OCI-LY1 (cell line): Measurements from ENCODE around the gene NUDT17.

Experiments used
- H2AFZ ChIP-seq: fragments of 200-600 bp; sonication (generic), shearing (Covaris generic); 2 replicates; pipeline ENCODE4 v1.6.0; 2014; ENCODE audit warnings: antibody characterized with exemption, mild to moderate bottlenecking, low read length
- H3F3A ChIP-seq: fragments of 200-600 bp; sonication (generic), shearing (Covaris generic); 2 replicates; pipeline ENCODE4 v1.6.0; 2014; ENCODE audit warnings: mild to moderate bottlenecking, antibody characterized with exemption, low read length, moderate library complexity; ENCODE audit not compliant: insufficient read depth
- H3K27ac ChIP-seq: fragments of 200-600 bp; sonication (generic); 2 replicates; pipeline ENCODE4 v1.5.1; 2014; ENCODE audit warnings: low read length, mixed run types, mild to moderate bottlenecking, low read depth; ENCODE audit not compliant: poor library complexity, severe bottlenecking
- H3K27me3 ChIP-seq: fragments of 200-600 bp; sonication (generic); 2 replicates; pipeline ENCODE4 v1.6.0; 2014; ENCODE audit warnings: antibody characterized with exemption, mild to moderate bottlenecking, low read length, moderate library complexity; ENCODE audit not compliant: insufficient read depth
- H3K36me3 ChIP-seq: fragments of 200-600 bp; sonication (generic); 2 replicates; pipeline ENCODE4 v1.6.1; 2014; ENCODE audit warnings: mild to moderate bottlenecking, antibody characterized with exemption, low read length, moderate library complexity, mixed read lengths; ENCODE audit not compliant: insufficient read depth
- H3K4me1 ChIP-seq: fragments of 200-600 bp; sonication (generic); 2 replicates; pipeline ENCODE4 v1.5.1; 2014; ENCODE audit warnings: mild to moderate bottlenecking, low read length, moderate library complexity; ENCODE audit not compliant: insufficient read depth, severe bottlenecking
- H3K4me2 ChIP-seq: fragments of 200-600 bp; sonication (generic), shearing (Covaris generic); 2 replicates; pipeline ENCODE4 v1.6.1; 2014; ENCODE audit warnings: low read length
- H3K4me3 ChIP-seq: fragments of 200-600 bp; sonication (generic); 2 replicates; pipeline ENCODE4 v1.5.1; 2014; ENCODE audit warnings: low read length, low read depth, mild to moderate bottlenecking, mixed read lengths; ENCODE audit not compliant: poor library complexity, severe bottlenecking
- H3K79me2 ChIP-seq: fragments of 200-600 bp; shearing (Covaris generic); 2 replicates; pipeline ENCODE4 v1.6.1; 2016; ENCODE audit warnings: mixed run types, low read length, mixed read lengths; ENCODE audit not compliant: insufficient read depth
- H3K9ac ChIP-seq: fragments of 200-600 bp; sonication (generic), shearing (Covaris generic); 2 replicates; pipeline ENCODE4 v1.6.1; 2014; ENCODE audit warnings: mild to moderate bottlenecking, low read length, mixed read lengths
- H3K9me2 ChIP-seq: fragments of 200-600 bp; sonication (generic), shearing (Covaris generic); 2 replicates; pipeline ENCODE4 v1.6.1; 2014; ENCODE audit warnings: low read depth, mild to moderate bottlenecking, low read length, mixed read lengths
- H3K9me3 ChIP-seq: fragments of 200-600 bp; shearing (Covaris generic); 2 replicates; pipeline ENCODE4 v1.6.1; 2014; ENCODE audit warnings: low read length, mixed read lengths
- H4K20me1 ChIP-seq: fragments of 200-600 bp; sonication (generic), shearing (Covaris generic); 2 replicates; pipeline ENCODE4 v1.6.0; 2016; ENCODE audit warnings: mild to moderate bottlenecking, low read length; ENCODE audit not compliant: insufficient read depth
- CTCF ChIP-seq: fragments of 200-600 bp; sonication (generic), shearing (Covaris generic); IDR thresholded peaks from 2 replicates; pipeline ENCODE4 v1.5.1; 2017; ENCODE audit warnings: mild to moderate bottlenecking, antibody characterized with exemption, low read length, moderate library complexity, mixed read lengths
- EZH2 ChIP-seq: fragments of 200-600 bp; sonication (generic), shearing (Covaris generic); IDR thresholded peaks from 2 replicates; pipeline ENCODE4 v1.8.0; 2017; ENCODE audit warnings: borderline replicate concordance, mixed run types, mild to moderate bottlenecking, antibody characterized with exemption, low read length, moderate library complexity, mixed read lengths

Gene NUDT17

GRCh38 chr1:145823565-145824498 lies 21.6 kb upstream of the NUDT17 start, which contains the start of the genes POLR3C and RNF115:
TSS of gene POLR3C (plus strand) at chr1:145824200. CDS start at chr1:145825777, 1,577 bp downstream.
TSS of gene RNF115 (minus strand) at chr1:145824095. CDS start at chr1:145823873, 222 bp downstream.
- Histone ChIP-seq H2AFZ (peak within 1 kb of the TSS; percentile 38; the same call in 1 of the 2 replicates), H3K4me3 (peak within 1 kb of the TSS; percentile 95), H4K20me1 (no peaks in the 10 kb centered on the region), H3K4me2 (peak within 1 kb of the TSS; percentile 86), H3K9me2 (no peaks in the 10 kb centered on the region), H3K27ac (peak within 1 kb of the TSS; percentile 40), H3K9ac (peak within 1 kb of the TSS; percentile 89), H3F3A (no peaks in the 10 kb centered on the region), H3K9me3 (no peaks in the 10 kb centered on the region), H3K36me3 (peaks cover 35% of the 10 kb centered on the region), H3K4me1 (peaks cover 14% of the 10 kb centered on the region), H3K79me2 (peaks cover 21% of the 10 kb centered on the region), H3K27me3 (no peaks in the 10 kb centered on the region)
- TF ChIP-seq EZH2 (no peak), CTCF (no peak)

GRCh38 chr1:145824499-145824842 lies 21.0 kb upstream of the NUDT17 start:
- Histone ChIP-seq H3K4me3 (peak overlapping the region; percentile 95), H3K36me3 (peaks cover 39% of the 10 kb centered on the region), H3K4me1 (peaks cover 14% of the 10 kb centered on the region), H3K27me3 (no peaks in the 10 kb centered on the region), H3K9me2 (no peaks in the 10 kb centered on the region), H3F3A (no peaks in the 10 kb centered on the region), H4K20me1 (no peaks in the 10 kb centered on the region), H3K9ac (peak overlapping the region; percentile 89), H3K27ac (peak overlapping the region; percentile 36), H3K4me2 (peak overlapping the region; percentile 86), H2AFZ (peak overlapping the region; percentile 38; the same call in 1 of the 2 replicates), H3K79me2 (peaks cover 21% of the 10 kb centered on the region), H3K9me3 (no peaks in the 10 kb centered on the region)
- TF ChIP-seq CTCF = no peak
- no peak for TF ChIP-seq EZH2

- H3K36me3 ChIP-seq = peaks cover 54% of the 10 kb centered on the region
Observed at GRCh38 chr1:145826030-145826429, 19.4 kb upstream of the NUDT17 start.

More at GRCh38 chr1:145826030-145826429, 19.4 kb upstream of the NUDT17 start:
- Histone ChIP-seq H3K9ac (no peak overlapping the region), H4K20me1 (no peaks in the 10 kb centered on the region), H3K27me3 (no peaks in the 10 kb centered on the region), H3K4me1 (peaks cover 14% of the 10 kb centered on the region), H3K4me2 (peak overlapping the region; percentile 86; the same call in 1 of the 2 replicates), H3K4me3 (peak overlapping the region; percentile 95), H3F3A (no peaks in the 10 kb centered on the region), H3K9me3 (no peaks in the 10 kb centered on the region), H3K27ac (no peak overlapping the region), H3K9me2 (no peaks in the 10 kb centered on the region), H3K79me2 (peaks cover 21% of the 10 kb centered on the region), H2AFZ (no peak overlapping the region)
- TF ChIP-seq EZH2 (no peak), CTCF (peak; percentile 23; the same call in 1 of the 2 replicates)
